Trophoblast cell (in vitro differentiated cells and primary cell): Measurements from ENCODE around the gene CYTH1.

Experiments used
- DNase-seq, 2 donors: peaks; one replicate each; pipeline ENCODE4 v3.0.0-alpha.2; 2016
- H2AFZ ChIP-seq: 2 replicates; pipeline ENCODE4 v1.6.1; 2013; ENCODE audit warnings: low read length, moderate library complexity, mild to moderate bottlenecking; ENCODE audit not compliant: insufficient read depth, poor library complexity
- H2AK5ac ChIP-seq: 2 replicates; pipeline ENCODE4 v1.6.1; 2013; ENCODE audit warnings: mild to moderate bottlenecking, low read length
- H2BK120ac ChIP-seq: 2 replicates; pipeline ENCODE4 v1.6.1; 2013; ENCODE audit warnings: low read length, mild to moderate bottlenecking, moderate library complexity; ENCODE audit not compliant: insufficient read depth, poor library complexity
- H2BK12ac ChIP-seq: 2 replicates; pipeline ENCODE4 v1.6.1; 2013; ENCODE audit warnings: mild to moderate bottlenecking, low read length, moderate library complexity
- H2BK5ac ChIP-seq: 2 replicates; pipeline ENCODE4 v1.6.1; 2013; ENCODE audit warnings: low read length, low read depth, moderate library complexity, mild to moderate bottlenecking; ENCODE audit not compliant: poor library complexity
- H3K14ac ChIP-seq: 2 replicates; pipeline ENCODE4 v1.6.1; 2013; ENCODE audit warnings: mild to moderate bottlenecking, low read length
- H3K18ac ChIP-seq: 2 replicates; pipeline ENCODE4 v1.6.1; 2013; ENCODE audit warnings: mild to moderate bottlenecking, low read length
- H3K23ac ChIP-seq: 2 replicates; pipeline ENCODE4 v1.6.1; 2013; ENCODE audit warnings: low read length
- H3K27ac ChIP-seq: 2 replicates; pipeline ENCODE4 v1.5.1; 2013; ENCODE audit warnings: low read depth, mild to moderate bottlenecking, inconsistent platforms, low read length, moderate library complexity
- H3K27me3 ChIP-seq: 2 replicates; pipeline ENCODE4 v1.6.1; 2013; ENCODE audit warnings: inconsistent platforms, mild to moderate bottlenecking, low read length, moderate library complexity; ENCODE audit not compliant: insufficient read depth
- H3K36me3 ChIP-seq, 2 experiments: 1 replicate in 1 of 2; 2 replicates in 1 of 2; pipeline ENCODE4 v1.6.1; 2013; ENCODE audit warnings: low read length in 2 of 2, mild to moderate bottlenecking in 2 of 2, moderate library complexity in 1 of 2; ENCODE audit not compliant: insufficient read depth in 2 of 2, control insufficient read depth in 1 of 2
- H3K4ac ChIP-seq: 2 replicates; pipeline ENCODE4 v1.6.1; 2013; ENCODE audit warnings: low read depth, mild to moderate bottlenecking, low read length, moderate library complexity
- H3K4me1 ChIP-seq, 2 experiments: 1 replicate in 1 of 2; 2 replicates in 1 of 2; pipeline ENCODE4 v1.6.1; 2013; ENCODE audit warnings: low read length in 2 of 2, mild to moderate bottlenecking in 2 of 2, moderate library complexity in 1 of 2; ENCODE audit not compliant: insufficient read depth in 2 of 2, control insufficient read depth in 1 of 2
- H3K4me2 ChIP-seq: 2 replicates; pipeline ENCODE4 v1.6.1; 2013; ENCODE audit warnings: inconsistent platforms, mild to moderate bottlenecking, low read length, moderate library complexity
- H3K4me3 ChIP-seq: 2 replicates; pipeline ENCODE4 v1.5.1; 2013; ENCODE audit warnings: mild to moderate bottlenecking, low read depth, low read length, inconsistent platforms
- H3K79me1 ChIP-seq: one replicate; pipeline ENCODE4 v1.6.1; 2013; ENCODE audit warnings: low read length
- H3K79me2 ChIP-seq: 2 replicates; pipeline ENCODE4 v1.6.1; 2013; ENCODE audit warnings: low read length, mild to moderate bottlenecking; ENCODE audit not compliant: control insufficient read depth, insufficient read depth, poor library complexity
- H3K9ac ChIP-seq: 2 replicates; pipeline ENCODE4 v1.6.1; 2013; ENCODE audit warnings: mild to moderate bottlenecking, low read length
- H3K9me3 ChIP-seq: 2 replicates; pipeline ENCODE4 v1.6.1; 2013; ENCODE audit warnings: low read depth, mild to moderate bottlenecking, control low read depth, inconsistent platforms, low read length; ENCODE audit not compliant: insufficient read depth
- H4K12ac ChIP-seq: 2 replicates; pipeline ENCODE4 v1.6.1; 2013; ENCODE audit warnings: low read depth, mild to moderate bottlenecking, low read length, moderate library complexity
- H4K8ac ChIP-seq: 2 replicates; pipeline ENCODE4 v1.6.1; 2013; ENCODE audit warnings: low read depth, mild to moderate bottlenecking, low read length, moderate library complexity
- H4K91ac ChIP-seq: one replicate; pipeline ENCODE4 v1.6.1; 2013; ENCODE audit warnings: low read depth, mild to moderate bottlenecking, low read length, moderate library complexity
- WGBS: extraction: QIAGEN DNeasy Blood & Tissue Kit; methylation state at CpG from one replicate; pipeline ENCODE4 v1.1.7; 2013; ENCODE audit warnings: missing lambda C conversion rate; ENCODE audit not compliant: insufficient read length, insufficient coverage; ENCODE audit errors: extremely low coverage; 5-methylcytosine and 5-hydroxymethylcytosine counted together

Gene CYTH1

GRCh38 chr17:78747488-78747887, 34.6 kb downstream of the CYTH1 start:
- Histone ChIP-seq H3K4me3 (no peak overlapping the region), H3K14ac (no peak overlapping the region), H3K27me3 (no peaks in the 10 kb centered on the region), H2AK5ac (no peak overlapping the region), H3K9ac (no peak overlapping the region), H3K36me3 (no peaks in the 10 kb centered on the region), H2BK120ac (no peak overlapping the region), H3K79me1 (no peaks in the 10 kb centered on the region), H3K4me1 (peaks cover 3 to 4% of the 10 kb centered on the region in 2 experiments), H2BK5ac (no peak overlapping the region), H3K9me3 (no peaks in the 10 kb centered on the region), H2BK12ac (no peak overlapping the region), H3K27ac (no peak overlapping the region), H3K18ac (no peak overlapping the region), H4K91ac (no peak overlapping the region), H3K4me2 (no peak overlapping the region), H4K12ac (no peak overlapping the region), H3K4ac (no peak overlapping the region), H3K79me2 (peaks cover 2% of the 10 kb centered on the region), H4K8ac (no peak overlapping the region), H2AFZ (no peak overlapping the region), H3K23ac (no peak overlapping the region)
- peak in 1 of 2 donors; percentile 59 for DNase-seq
- WGBS = no CpG with 5 or more reads among the region's 2 CpGs

DNA sequence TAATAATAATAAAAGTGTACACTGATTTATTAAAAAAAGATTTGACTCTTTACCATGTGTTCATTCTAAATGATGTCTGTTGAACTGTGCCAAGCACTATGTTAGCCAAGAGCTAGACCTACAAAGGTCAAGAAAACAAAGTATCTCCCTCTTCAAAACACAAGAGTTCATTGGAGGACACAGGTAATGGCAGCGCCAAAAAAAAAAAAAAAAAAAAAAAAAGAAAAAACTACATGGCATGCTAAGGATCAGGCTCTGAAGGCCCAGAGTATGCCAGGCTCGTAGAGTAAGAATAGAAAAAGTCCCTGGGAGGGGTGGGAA, 35.2 kb downstream of the CYTH1 start:
- Histone ChIP-seq H3K4me1 (peaks cover 3 to 4% of the 10 kb centered on the region in 2 experiments), H4K12ac (no peak overlapping the region), H3K79me1 (no peaks in the 10 kb centered on the region), H3K79me2 (peaks cover 2% of the 10 kb centered on the region), H2BK5ac (no peak overlapping the region), H3K4me3 (no peak overlapping the region), H3K9me3 (no peaks in the 10 kb centered on the region), H3K23ac (no peak overlapping the region), H3K9ac (no peak overlapping the region), H4K91ac (no peak overlapping the region), H3K36me3 (no peaks in the 10 kb centered on the region), H2AFZ (no peak overlapping the region), H2AK5ac (no peak overlapping the region), H2BK12ac (no peak overlapping the region), H4K8ac (no peak overlapping the region), H3K27me3 (no peaks in the 10 kb centered on the region), H3K18ac (no peak overlapping the region), H3K4ac (no peak overlapping the region), H3K27ac (no peak overlapping the region), H2BK120ac (no peak overlapping the region), H3K14ac (no peak overlapping the region), H3K4me2 (no peak overlapping the region)
- no CpG with 5 or more reads among the region's 2 CpGs for WGBS
- no peak for DNase-seq

DNA sequence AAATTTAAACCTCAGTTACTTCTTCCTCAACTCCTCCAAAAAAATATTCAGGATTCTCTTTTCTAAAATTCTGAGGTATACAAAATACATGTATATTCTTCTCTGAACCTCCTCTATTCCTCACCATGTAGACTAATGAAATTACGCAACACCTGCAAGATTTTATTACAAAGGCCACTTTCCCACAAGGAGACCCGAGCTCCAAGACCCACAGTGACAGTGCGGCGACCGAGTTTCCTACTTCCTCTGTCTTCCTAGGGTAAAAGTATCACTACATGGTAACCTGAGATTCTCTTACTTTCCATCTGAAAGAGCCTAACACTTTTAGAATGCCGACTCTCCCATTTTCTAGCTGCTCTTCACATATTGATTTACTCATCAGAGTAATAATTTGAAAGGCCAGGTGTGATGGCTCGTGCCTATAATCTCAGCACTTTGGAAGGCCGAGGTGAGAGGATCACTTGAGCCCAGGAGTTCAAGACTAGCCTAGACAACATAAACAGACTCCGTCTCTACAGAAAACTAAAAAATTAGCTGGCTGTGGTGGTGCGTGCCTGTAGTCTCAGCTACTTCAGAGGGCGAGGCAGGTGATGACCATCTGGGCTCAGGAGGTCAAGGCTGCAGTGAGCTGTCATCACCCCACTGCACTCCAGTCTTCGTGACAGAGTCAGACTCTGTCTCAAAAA, 35.7 kb downstream of the CYTH1 start:
- Histone ChIP-seq H3K4me2 (no peak overlapping the region), H2BK5ac (no peak overlapping the region), H2BK12ac (no peak overlapping the region), H3K9me3 (no peaks in the 10 kb centered on the region), H3K27me3 (no peaks in the 10 kb centered on the region), H3K18ac (no peak overlapping the region), H2BK120ac (no peak overlapping the region), H2AFZ (no peak overlapping the region), H3K79me2 (peaks cover 2% of the 10 kb centered on the region), H3K27ac (no peak overlapping the region), H3K79me1 (no peaks in the 10 kb centered on the region), H2AK5ac (no peak overlapping the region), H3K4ac (no peak overlapping the region), H3K4me3 (no peak overlapping the region), H3K4me1 (peaks cover 7 to 8% of the 10 kb centered on the region in 2 experiments), H4K8ac (no peak overlapping the region), H4K12ac (no peak overlapping the region), H3K36me3 (no peaks in the 10 kb centered on the region), H4K91ac (no peak overlapping the region), H3K14ac (no peak overlapping the region), H3K9ac (no peak overlapping the region), H3K23ac (no peak overlapping the region)
- WGBS = no CpG with 5 or more reads among the region's 12 CpGs
- DNase-seq = no peak

DNA sequence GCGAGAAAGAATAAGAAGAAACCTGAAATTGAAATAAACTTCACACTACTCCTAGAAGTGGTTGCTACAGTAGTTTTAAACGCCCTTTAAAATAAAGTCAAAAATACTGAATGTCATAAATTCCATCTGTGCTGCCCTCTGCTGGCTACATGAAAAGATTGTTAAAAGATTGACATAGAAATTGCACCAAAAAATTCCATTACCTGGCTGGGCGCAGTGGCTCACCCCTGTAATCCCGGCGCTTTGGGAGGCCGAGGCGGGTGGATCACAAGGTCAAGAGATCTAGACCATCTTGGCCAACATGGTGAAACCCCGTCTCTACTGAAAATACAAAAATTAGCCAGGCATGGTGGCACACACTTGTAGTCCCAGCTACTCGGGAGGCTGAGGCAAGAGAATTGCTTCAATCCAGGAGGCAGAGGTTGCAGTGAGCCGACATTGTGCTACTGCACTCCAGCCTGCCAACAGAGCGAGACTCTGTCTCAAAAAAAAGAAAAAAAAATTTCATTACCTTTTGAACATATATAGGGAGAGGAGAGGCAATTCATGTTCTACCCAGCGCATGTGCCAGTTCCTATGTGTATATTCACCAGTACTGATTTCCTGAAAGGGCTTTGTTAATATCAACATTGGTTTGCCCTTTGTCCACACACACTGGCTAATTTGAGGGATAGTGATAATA, 36.5 kb downstream of the CYTH1 start:
- WGBS = no CpG with 5 or more reads among the region's 12 CpGs
- Histone ChIP-seq H3K79me1 (no peaks in the 10 kb centered on the region), H3K27me3 (no peaks in the 10 kb centered on the region), H3K23ac (no peak overlapping the region), H3K36me3 (no peaks in the 10 kb centered on the region), H4K8ac (no peak overlapping the region), H3K4me1 (peaks cover 7 to 8% of the 10 kb centered on the region in 2 experiments), H3K18ac (no peak overlapping the region), H3K4me3 (no peak overlapping the region), H3K9me3 (no peaks in the 10 kb centered on the region), H4K91ac (no peak overlapping the region), H2AFZ (no peak overlapping the region), H3K9ac (no peak overlapping the region), H2BK5ac (no peak overlapping the region), H3K4ac (no peak overlapping the region), H2BK12ac (no peak overlapping the region), H2AK5ac (no peak overlapping the region), H3K14ac (no peak overlapping the region), H3K79me2 (peaks cover 2% of the 10 kb centered on the region), H3K4me2 (no peak overlapping the region), H3K27ac (no peak overlapping the region), H4K12ac (no peak overlapping the region), H2BK120ac (no peak overlapping the region)
- peak in 1 of 2 donors; percentile 80 for DNase-seq
